Retina (tissue), 1 donor: ENCODE measurements around the gene PER2.
A peak's percentile ranks its signal among the peaks of the same experiment; 100 is the strongest.
"Not testable (repeated sequence)": the region's sequence is repeated elsewhere in the genome, so short reads cannot be mapped to it uniquely, and the experiment has no call there.

Experiments used
- DNase-seq: peaks from one replicate; pipeline ENCODE4 v3.0.0-alpha.2; 2016

The PER2 gene

GRCh38 chr2:238287737-238288649 lies at the start of gene PER2:
TSS of gene PER2 (minus strand) at chr2:238288610. CDS start at chr2:238277936, 10,674 bp downstream.
- DNase-seq, result peak; percentile 72

GRCh38 chr2:238337846-238338245 lies 49.4 kb upstream of the PER2 start:
- no peak for DNase-seq

GRCh38 chr2:238336793-238337444 lies 48.5 kb upstream of the PER2 start:
- DNase-seq, result no peak

- DNase-seq, result no peak
Observed at GRCh38 chr2:238336151-238336550, 47.7 kb upstream of the PER2 start.

- DNase-seq, result not testable (repeated sequence)
Observed at GRCh38 chr2:238335591-238335990, 47.2 kb upstream of the PER2 start.

- no peak for DNase-seq
Observed at GRCh38 chr2:238334885-238335284, 46.5 kb upstream of the PER2 start.

- no peak for DNase-seq
Observed at GRCh38 chr2:238331916-238332315, 43.5 kb upstream of the PER2 start.

- DNase-seq, result no peak
Observed at GRCh38 chr2:238330391-238330790, 42.0 kb upstream of the PER2 start.

GRCh38 chr2:238327751-238328150 lies 39.3 kb upstream of the PER2 start:
- no peak for DNase-seq

GRCh38 chr2:238326801-238327365 lies 38.5 kb upstream of the PER2 start:
- no peak for DNase-seq

GRCh38 chr2:238325694-238326093 lies 37.3 kb upstream of the PER2 start:
- DNase-seq, result no peak

- DNase-seq, result not testable (repeated sequence)
Observed at GRCh38 chr2:238324248-238324647, 35.8 kb upstream of the PER2 start.

- no peak for DNase-seq
Observed at GRCh38 chr2:238322001-238322411, 33.6 kb upstream of the PER2 start.

GRCh38 chr2:238321467-238321866 lies 33.1 kb upstream of the PER2 start:
- no peak for DNase-seq

- DNase-seq, result no peak
Observed at GRCh38 chr2:238320648-238321281, 32.4 kb upstream of the PER2 start.

- peak; percentile 93 for DNase-seq
Observed at GRCh38 chr2:238320246-238320647, 31.8 kb upstream of the PER2 start, which contains the start of gene TRAF3IP1. TSS of gene TRAF3IP1 (plus strand) at chr2:238320518. CDS start at chr2:238320663, 145 bp downstream.

- DNase-seq, result no peak
Observed at GRCh38 chr2:238315031-238315595, 26.7 kb upstream of the PER2 start.

- DNase-seq, result no peak
Observed at GRCh38 chr2:238314576-238314975, 26.2 kb upstream of the PER2 start.

GRCh38 chr2:238313991-238314350 lies 25.6 kb upstream of the PER2 start:
- peak; percentile 7 for DNase-seq

- DNase-seq, result no peak
Observed at GRCh38 chr2:238313289-238313990, 25.0 kb upstream of the PER2 start.

- not testable (repeated sequence) for DNase-seq
Observed at GRCh38 chr2:238310721-238311120, 22.3 kb upstream of the PER2 start.

GRCh38 chr2:238308177-238308576 lies 19.8 kb upstream of the PER2 start:
- DNase-seq, result no peak
